Stimulated activated CD8-positive, alpha-beta memory T cell treated with anti-CD3 and anti-CD28 coated beads, Interleukin-7, amount 100 ng/mL, for 48 hours (primary cell): ENCODE data around the gene PIP4K2B.
"Not testable (repeated sequence)": the region's sequence is repeated elsewhere in the genome, so short reads cannot be mapped to it uniquely, and the experiment has no call there.

Experiments
- DNase-seq, 2 donors: peaks; one replicate each; pipeline ENCODE4 v3.0.0-alpha.2; 2020; ENCODE audit warnings: low read depth in 1 of 2; ENCODE audit errors: extremely low read depth in 1 of 2

The PIP4K2B gene

GRCh38 chr17:38799501-38800236, at the start of gene PIP4K2B:
PIP4K2B (minus strand) TSS chr17:38799556; CDS start chr17:38799424, 132 bp downstream.
- DNase-seq: peak; percentile 82 to 92

GRCh38 chr17:38848557-38848891, 49.2 kb upstream of the PIP4K2B start:
- DNase-seq: no peak

- DNase-seq: no peak
Observed at GRCh38 chr17:38844261-38844757, 45.0 kb upstream of the PIP4K2B start.

GRCh38 chr17:38825762-38826247, 26.4 kb upstream of the PIP4K2B start:
- no peak for DNase-seq

- DNase-seq: peak; percentile 81 to 90
Observed at GRCh38 chr17:38824899-38825761, 25.8 kb upstream of the PIP4K2B start, which contains the start of gene CWC25. CWC25 (minus strand) TSS chr17:38825321; CDS start chr17:38825183, 138 bp downstream.

GRCh38 chr17:38815576-38816193, 16.3 kb upstream of the PIP4K2B start:
- peak in 1 of 2 donors; percentile 16 for DNase-seq

- no peak for DNase-seq
Observed at GRCh38 chr17:38809828-38810227, 10.5 kb upstream of the PIP4K2B start.

- DNase-seq: no peak
Observed at GRCh38 chr17:38800237-38800760, 943 bp upstream of the PIP4K2B start.

DNA sequence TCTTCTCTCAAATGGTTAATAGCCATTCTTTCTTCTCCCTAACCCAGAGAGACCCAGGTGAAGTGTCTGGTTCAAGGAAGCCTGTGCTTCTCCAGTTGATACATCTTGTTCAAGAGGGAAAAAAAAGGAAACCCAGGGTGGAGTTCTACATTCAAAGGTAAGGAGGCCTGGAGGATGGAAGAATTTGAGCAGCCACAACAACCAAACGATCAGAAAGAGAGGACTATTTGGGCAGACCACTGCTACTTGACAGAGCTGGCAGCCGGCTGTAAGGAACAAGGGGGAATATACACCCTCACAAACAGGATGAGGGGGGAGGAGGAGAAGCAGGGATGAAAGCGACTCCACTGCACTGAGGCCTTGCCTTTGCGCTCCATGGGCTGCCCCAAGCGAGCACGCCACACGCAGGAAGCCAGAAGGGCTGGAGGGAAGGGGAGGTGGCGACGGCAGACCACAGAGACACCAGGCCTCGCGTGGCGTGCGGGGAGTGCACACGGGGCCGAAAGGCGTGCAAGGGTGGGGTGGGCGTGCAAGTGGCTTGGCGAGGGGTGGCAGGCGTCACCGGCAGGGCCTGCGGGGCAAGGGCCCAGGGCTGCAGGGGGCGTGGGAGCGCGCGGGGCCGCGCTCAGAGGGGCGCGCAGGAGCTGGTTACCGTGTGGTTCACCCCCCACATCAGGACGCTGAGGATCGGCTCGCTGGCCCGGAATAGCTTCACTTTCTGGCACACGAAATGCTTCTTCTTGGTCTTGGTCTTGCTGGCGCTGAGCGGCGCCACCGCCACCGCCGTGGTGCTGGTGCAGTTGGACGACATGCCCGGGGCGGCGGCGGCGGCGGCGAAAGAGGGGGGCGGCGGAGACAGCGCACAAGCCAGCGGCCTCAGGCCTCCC, 499 bp downstream of the PIP4K2B start:
- DNase-seq: peak; percentile 23 to 33

- no peak for DNase-seq
Observed at GRCh38 chr17:38797828-38798227, 1.5 kb downstream of the PIP4K2B start.

- no peak for DNase-seq
Observed at GRCh38 chr17:38797158-38797490, 2.2 kb downstream of the PIP4K2B start.

DNA sequence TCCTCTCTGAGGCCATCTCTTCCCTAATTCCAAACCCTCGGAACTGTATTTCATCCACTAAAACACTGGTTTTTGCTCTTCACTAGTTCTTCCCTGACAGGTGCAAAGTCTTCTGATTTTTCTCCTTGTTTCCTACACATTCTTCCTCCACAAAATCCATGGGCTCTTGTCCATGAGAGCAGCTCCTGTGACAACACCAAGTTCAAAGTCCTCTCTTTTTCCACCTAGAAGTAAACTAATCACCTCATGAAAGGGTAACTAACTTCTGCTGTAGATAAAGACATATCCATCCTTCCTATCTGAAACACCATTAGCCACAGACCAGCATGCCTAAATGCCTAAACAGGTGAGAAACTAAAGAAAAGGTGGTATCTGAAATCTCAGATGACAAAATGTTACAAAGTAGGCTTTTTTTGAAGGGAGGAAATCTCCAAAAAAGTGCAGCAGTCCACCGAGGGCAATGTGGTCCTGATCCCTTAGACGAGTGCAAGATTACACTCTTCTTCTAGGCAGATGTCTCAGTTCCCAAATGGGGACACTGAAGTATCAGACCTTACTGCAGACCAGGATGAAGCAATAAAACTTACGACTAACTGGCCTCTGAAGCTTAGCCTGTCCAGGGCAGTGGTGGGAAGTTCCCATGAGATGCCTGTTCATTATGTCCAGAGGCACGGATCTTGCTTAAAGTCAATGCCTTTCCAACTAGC, 2.8 kb downstream of the PIP4K2B start:
- DNase-seq: no peak

GRCh38 chr17:38794221-38794620, 5.1 kb downstream of the PIP4K2B start:
- DNase-seq: no peak

DNA sequence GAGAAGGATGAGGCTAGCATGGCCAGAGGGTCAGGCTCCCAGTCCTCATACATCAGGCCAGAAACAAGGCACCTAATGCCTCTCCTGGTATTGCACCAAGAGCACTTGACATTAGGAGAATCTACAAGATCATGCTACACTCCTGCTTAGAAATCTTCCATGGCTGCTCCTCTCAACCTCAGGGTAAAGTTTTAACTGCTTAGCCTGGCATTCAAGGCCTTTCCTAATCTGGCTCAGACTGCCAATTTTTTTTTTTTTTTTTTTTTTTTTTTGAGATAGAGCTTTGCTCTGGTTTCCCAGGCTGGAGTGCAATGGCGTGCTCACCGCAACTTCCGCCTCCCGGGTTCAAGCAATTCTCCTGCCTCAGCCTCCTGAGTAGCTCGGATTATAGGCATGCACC, 8.2 kb downstream of the PIP4K2B start:
- no peak for DNase-seq

DNA sequence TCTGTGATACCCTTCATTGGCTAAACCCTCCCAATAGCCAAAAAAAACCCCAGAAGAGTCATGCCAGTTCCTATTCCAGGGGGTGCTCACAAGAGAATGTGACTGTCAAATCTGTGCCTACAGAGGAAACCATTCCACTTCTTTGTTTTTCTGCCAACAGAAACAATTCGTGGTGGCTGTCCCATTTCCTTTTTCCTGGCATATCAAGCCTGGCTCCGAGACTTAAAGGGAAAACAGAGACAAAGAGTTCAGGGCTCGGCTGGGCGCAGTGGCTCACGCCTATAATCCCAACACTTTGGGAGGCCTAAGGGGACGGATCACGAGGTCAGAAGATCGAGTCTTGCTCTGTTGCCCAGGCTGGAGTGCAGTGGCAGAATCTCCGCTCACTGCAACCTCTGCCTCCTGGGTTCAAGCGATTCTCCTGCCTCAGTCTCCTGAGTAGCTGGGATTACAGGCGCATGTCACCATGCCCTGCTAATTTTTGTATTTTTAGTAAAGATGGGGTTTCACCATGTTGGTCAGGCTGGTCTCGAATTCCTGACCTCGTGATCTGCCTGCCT, 9.1 kb downstream of the PIP4K2B start:
- not testable (repeated sequence) for DNase-seq

GRCh38 chr17:38789185-38789584, 10.2 kb downstream of the PIP4K2B start:
- no peak for DNase-seq

DNA sequence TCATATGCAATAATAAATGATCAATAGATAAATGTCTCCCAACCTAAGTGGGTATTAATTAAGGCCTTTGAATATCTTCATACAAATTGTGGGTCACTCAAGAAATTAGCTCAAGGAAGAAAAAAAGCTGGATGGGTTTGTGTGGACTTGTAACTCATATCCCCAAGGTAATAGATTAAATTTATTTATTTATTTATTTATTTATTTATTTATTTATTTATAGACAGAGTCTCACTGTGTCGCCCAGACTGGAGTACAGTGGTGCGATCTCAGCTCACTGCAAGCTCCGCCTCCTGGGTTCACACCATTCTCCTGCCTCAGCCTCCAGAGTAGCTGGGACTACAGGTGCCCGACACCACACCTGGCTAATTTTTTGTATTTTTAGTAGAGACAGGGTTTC, 11.4 kb downstream of the PIP4K2B start:
- DNase-seq: not testable (repeated sequence)

- DNase-seq: no peak
Observed at GRCh38 chr17:38786372-38786771, 13.0 kb downstream of the PIP4K2B start.

DNA sequence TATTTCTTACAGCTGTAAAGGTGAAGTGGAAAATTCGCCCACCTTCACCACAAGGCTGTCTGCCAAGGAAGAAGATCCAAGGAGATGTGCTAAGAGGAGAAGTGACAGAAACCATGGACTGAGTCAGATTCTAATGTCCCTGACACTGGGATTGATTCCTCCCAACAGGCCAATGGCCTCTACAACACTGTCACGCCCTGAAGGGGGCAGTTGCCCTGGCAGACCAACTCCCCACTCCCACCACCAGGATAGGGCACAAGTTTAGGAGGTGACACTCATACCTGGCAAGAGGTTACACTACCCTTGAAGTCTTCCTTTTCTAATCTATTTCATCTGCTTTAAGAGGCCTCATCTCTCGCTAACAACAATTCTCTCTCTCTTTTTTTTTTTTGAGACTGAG, 16.1 kb downstream of the PIP4K2B start:
- no peak for DNase-seq
